NCI-H510A treated with DMSO at 0.1 percent for 48 hours (cell line): ENCODE results near the gene TAS1R1.

Source experiments
- DNase-seq: peaks from one replicate; lab custom pipeline; 2025; lab: John Stamatoyannopoulos, UW

Gene TAS1R1

GRCh38 chr1:6554907-6555778 is at the start of gene TAS1R1:
TSS of gene TAS1R1 (plus strand) at chr1:6555307. CDS start at chr1:6555374, 67 bp downstream.
- DNase-seq = no peak

DNA sequence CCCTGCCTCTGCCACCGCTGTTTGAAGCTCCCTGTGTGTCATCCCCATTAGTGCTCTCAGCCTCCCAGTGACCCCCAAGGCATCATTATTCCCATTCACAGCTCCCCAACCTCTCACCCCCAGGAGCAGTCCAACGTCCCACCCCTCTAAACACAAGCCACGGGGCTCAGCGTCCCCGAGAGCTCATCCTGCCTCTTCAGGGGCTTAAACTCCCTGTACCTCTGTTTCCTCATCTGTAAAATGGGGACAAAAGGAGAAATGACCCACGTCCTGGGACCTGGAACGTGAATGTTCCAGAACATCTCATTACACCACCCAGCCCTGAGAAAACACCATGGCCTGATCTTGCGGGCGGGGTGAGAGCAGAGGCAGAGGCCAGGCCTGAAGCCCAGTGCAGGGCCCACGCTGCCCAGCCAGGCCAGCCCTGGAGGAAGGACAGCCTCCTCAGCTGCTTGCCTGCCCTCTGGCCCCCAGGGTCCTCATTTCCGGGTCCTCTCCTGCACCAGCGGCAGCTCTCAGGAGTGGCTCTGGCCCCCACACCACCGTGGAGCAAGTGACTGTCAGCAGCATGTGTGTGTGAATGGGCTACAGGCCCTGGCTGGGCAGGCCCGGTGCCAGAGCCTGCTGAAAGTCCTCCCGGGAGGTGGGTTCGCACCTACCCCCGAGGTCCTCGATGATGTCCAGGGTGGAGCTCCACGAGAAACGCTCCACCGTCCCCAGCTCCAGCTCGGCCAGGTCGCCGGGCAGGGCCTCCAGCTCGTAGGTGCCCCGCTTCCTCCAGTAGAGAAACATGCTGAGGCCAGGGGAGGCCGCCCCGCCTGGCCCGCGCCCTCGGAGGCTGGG is 49.5 kb upstream of the TAS1R1 start:
- no peak for DNase-seq

- no peak for DNase-seq
Measured at GRCh38 chr1:6506210-6507036, 48.7 kb upstream of the TAS1R1 start.

DNA sequence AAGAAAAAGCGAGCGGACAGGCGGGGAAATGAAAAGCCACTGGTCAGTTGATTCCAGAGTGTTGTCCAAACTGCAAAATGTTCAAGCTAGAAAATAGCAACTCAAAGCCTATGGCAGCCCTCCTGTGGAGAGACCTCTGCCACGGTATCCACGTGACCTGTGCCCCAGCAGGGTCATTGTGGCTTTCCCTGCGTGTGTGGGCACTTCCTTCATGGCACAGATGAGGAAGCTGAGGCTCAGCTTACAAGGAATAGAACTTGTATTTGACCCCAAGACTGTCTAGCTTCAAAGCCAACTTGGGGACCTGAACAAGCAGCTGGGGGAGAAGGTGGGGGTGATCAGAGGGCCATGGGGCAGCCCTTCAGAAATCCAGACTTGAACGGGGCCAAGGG is 48.1 kb upstream of the TAS1R1 start:
- DNase-seq = no peak

DNA sequence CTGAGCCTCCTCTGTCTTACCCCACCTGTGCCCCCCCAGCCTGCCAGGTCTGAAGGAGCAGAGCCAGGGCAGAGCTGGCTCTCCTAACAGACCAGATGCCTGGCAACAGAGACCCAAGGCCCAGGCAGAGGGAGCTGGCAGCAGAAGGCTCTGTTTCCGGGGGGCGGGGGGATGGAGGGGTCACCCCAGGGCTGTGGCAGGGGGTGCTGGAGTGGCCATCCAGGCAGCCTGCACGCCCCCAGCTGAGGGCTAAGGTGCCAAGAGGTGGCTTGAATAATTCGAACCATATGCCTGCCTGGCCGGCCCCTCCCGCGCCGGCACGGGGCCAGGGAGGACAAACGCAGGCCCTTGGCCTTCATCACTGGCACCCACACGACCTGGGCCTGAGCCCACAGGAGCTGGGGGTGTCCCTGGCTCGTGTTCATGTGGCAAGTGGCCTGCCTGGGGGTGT is 47.6 kb upstream of the TAS1R1 start:
- DNase-seq = no peak

- DNase-seq = no peak
Measured at GRCh38 chr1:6508154-6508815, 46.8 kb upstream of the TAS1R1 start.

DNA sequence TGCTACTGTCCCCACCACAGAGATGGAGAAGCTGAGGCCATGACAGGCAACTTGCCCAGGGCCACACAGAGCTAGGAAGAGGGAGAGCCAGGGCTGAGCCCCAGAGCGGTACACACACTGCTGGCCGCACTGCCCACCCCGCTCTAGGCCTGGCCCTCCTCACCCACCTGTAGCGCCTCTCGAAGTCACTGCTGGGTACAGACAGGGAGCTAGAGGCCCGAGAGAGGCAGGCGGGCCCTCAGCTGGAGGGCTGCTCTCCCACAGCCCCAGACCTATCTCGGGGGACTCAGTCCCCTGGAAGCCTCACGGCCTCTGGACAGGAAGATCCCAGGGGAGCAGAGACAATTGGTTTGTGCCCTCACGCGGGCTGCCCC is 46.3 kb upstream of the TAS1R1 start:
- no peak for DNase-seq

GRCh38 chr1:6509220-6509918 is 45.7 kb upstream of the TAS1R1 start:
- DNase-seq = no peak

- no peak for DNase-seq
Measured at GRCh38 chr1:6509919-6510291, 45.2 kb upstream of the TAS1R1 start.

- no peak for DNase-seq
Measured at GRCh38 chr1:6510493-6510892, 44.6 kb upstream of the TAS1R1 start.

DNA sequence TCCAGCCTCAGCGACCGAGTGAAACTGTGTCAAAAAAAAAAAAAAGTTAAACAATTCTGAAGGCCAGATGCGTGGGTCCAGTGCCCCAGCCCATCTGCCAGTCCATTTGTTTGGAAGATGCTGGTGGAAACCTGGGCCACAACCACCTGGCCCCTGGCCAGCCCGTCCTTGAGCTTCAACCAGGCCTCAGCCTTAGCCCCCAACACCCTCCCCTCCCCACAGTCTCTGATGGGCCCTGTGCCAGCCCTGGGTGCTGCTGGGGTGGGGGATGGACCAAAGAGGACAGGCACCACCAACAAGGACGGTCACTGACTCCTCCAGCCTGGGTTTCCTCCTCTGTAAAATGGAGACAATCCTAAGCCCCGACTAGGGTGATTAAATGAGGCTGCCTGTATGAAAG is 44.1 kb upstream of the TAS1R1 start:
- DNase-seq = no peak

GRCh38 chr1:6511561-6512244 is 43.4 kb upstream of the TAS1R1 start:
- no peak for DNase-seq

GRCh38 chr1:6512245-6512907 is 42.7 kb upstream of the TAS1R1 start:
- no peak for DNase-seq

- DNase-seq = no peak
Measured at GRCh38 chr1:6512908-6513280, 42.2 kb upstream of the TAS1R1 start.

- DNase-seq = no peak
Measured at GRCh38 chr1:6513320-6513801, 41.7 kb upstream of the TAS1R1 start.

DNA sequence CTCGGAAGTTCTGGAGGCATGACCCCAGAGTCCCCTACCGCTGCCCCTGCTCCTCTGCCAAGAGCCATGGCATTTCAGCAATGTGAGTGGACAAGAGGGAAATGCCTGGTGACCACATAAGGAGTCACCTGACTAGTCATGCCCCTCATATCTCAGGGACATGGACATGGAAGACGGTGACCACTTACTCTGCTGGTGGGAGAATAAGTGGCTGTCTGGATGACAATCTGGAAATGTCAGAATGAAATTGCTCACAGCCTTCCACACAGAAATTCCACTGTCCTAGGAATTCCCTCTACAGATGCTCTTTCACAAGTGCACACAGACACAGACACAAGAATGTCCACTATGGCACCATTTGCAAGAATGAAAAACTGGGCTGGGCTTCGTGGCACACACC is 39.3 kb upstream of the TAS1R1 start:
- DNase-seq = no peak

DNA sequence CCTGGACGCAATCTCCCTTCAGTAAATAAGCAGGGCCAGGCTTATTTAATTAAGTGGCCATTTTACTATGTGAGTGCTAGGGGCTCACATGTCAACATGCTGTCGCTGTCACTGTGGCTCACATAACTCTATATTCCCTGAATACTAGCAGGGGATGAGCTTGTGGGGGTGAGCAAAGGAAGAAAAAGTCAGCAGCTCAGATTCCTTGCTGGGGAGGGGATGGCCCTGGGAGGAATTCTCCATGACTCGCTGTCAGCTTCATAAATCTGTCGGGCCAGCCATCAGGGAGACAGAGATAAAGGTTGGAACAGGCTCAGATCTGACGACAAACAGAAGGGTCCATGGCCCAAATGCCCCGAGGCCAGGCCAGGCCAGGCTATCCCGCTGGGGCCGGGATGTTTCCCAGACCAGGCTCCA is 37.7 kb upstream of the TAS1R1 start:
- DNase-seq = no peak

GRCh38 chr1:6519491-6519934 is 35.6 kb upstream of the TAS1R1 start:
- DNase-seq = no peak

GRCh38 chr1:6519935-6520671 is 35.0 kb upstream of the TAS1R1 start:
- peak; percentile 38 for DNase-seq
